Loucy (cell line): ENCODE results near the gene RIMBP2.

Experiments
- CTCF ChIP-seq: fragments of 200-600 bp; sonication (generic); conservative IDR thresholded peaks from 2 replicates; pipeline ENCODE4 v1.5.1; 2014; ENCODE audit warnings: mild to moderate bottlenecking, antibody characterized with exemption, low read length
- EZH2phosphoT487 ChIP-seq: fragments of 200-600 bp; IDR thresholded peaks from 2 replicates; pipeline ENCODE4 v1.6.1; 2018; ENCODE audit warnings: antibody characterized with exemption, mild to moderate bottlenecking, moderate library complexity, borderline replicate concordance

GRCh38 chr12:130491421-130492357 is 224.4 kb downstream of the RIMBP2 start:
- TF ChIP-seq CTCF (no peak), EZH2phosphoT487 (no peak)
